KBM-7 (cell line): ENCODE results near the gene MINDY3.
"Not testable (repeated sequence)": the region's sequence is repeated elsewhere in the genome, so short reads cannot be mapped to it uniquely, and the experiment has no call there.

Source experiments
- DNase-seq: peaks from one replicate; pipeline ENCODE4 v3.0.0-alpha.2; 2015
- in situ Hi-C: fragments of 300-500 bp; cut with MboI; formaldehyde crosslinking; loops from 2 replicates; pipeline ENCODE4 v1.14.3; 2020; ENCODE audit warnings: low sequenced_read_pairs, low pct_unique_long_range_greater_than_20kb, mixed read lengths

The MINDY3 gene

DNA sequence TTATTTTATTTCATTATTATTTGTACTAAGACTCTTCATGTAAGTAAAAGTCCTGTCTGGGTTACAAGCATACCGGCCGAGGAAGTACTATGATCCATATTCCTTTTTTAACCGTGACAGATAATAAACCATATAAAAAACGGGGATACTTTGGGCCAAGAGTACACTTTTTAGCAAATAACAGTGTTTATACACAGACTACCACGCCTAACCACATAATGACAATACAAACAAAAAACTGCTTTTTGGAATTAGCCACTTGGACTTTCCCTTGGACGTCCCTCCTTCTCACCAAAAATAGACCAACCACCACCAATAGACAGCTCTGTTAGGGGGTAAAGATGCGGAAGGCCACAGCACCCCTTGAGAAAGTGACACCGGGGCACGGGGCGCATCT is 800 bp downstream of the MINDY3 start:
- DNase-seq = no peak
- in situ Hi-C loops = no loop called here

DNA sequence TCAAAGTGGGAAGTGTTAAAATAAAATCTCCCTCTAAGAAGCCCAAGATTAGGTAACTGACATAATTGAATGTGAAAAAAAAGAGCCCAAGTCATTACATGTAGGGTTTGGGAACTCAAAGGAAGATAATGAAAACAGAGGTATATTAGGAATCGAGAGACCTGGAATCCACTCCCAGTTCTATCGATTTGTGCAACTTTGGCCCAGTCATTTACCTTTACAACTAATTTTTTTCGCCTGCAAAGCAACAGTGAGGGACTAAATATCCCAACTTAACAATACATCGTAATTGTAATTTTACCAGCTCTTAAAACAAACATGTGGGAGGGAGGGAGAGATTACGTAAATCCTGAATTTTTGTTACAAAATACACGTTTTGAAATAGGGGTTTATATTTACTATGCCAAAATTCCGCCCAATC is 1.4 kb downstream of the MINDY3 start:
- in situ Hi-C loops = no loop called here

DNA sequence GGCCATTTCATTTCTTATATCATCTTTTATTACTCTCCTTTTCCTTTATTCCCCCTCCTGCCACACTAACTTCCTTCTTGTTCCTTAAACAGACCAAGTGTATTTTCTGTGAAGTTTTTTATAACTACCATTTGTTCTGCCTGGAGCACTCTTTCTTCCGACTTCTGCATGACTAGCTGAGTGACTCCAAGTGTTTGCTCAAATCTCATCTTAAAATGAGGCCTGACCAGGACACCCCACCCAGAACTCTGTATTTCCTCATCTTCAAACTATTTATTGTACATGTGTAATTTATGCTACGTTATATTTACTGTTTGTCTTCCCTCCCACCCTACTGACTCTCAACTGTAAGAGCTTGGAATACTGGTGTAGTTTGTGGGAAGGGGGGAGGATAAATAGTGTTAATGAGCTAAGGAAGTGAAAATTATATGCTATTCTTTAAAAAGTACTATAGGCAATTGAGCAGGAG is 3.2 kb downstream of the MINDY3 start:
- DNase-seq = no peak
- in situ Hi-C loops = no loop called here

More for the DNA sequence above, 1.4 kb downstream of the MINDY3 start:
- no peak for DNase-seq

GRCh38 chr10:15856328-15857015 is 3.8 kb downstream of the MINDY3 start:
- in situ Hi-C loops = no loop called here
- DNase-seq = peak; percentile 39

GRCh38 chr10:15853800-15854199 is 6.5 kb downstream of the MINDY3 start:
- no peak for DNase-seq
- in situ Hi-C loops = no loop called here

DNA sequence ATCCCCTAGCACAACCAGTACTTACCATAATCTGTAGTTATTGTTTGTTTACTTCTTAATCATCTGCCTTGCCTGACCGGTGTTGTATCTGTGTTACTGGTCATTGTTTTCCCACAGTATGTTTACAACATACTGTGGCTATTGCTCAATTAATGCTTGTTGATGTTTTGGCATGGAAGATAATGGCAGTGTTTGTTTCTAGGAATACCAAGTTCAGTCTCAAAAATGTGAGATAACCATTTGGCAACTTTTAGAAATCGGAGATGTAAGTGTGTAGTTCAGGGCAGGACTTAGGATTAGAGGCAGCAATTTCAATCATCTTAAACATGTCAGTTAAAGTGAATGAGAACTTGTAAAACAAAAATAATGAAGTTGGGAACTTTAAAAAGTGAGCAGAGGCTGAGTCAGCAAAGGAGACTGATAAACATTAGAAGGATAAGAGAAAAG is 8.2 kb downstream of the MINDY3 start:
- in situ Hi-C loops = no loop called here

DNA sequence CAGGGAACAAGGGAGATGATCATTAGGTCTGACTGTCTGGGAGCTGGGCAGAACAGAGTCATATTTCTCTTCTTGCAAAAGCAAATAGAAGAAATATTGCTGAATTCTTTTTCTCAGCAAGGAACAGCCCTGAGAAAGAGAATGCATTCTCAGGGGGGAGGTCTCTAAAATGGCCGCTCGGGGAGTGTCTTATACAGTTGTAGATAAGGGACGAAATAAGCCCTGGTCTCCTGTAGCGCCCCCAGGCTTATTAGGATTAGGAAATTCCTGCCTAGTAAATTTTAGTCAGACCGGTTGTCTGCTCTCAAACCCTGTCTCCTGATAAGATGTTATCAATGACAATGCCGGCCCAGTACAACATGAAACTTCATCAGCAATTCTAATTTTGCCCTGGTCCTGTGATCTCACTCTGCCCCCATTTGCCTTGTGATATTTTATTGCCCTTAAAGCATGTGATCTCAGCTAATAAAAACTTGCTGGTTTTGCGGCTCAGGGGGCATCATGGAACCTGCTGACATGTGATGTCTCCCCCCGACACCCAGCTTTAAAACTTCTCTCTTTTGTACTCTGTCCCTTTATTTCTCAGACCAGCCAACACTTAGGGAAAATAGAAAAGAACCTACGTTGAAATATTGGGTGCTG is 9.8 kb downstream of the MINDY3 start:
- in situ Hi-C loops = not testable (repeated sequence)

More for the DNA sequence above, 8.2 kb downstream of the MINDY3 start:
- no peak for DNase-seq

GRCh38 chr10:15849316-15849715 is 11.0 kb downstream of the MINDY3 start:
- DNase-seq = no peak
- in situ Hi-C loops = no loop called here

More for the DNA sequence above, 9.8 kb downstream of the MINDY3 start:
- DNase-seq = not testable (repeated sequence)

GRCh38 chr10:15847481-15847880 is 12.8 kb downstream of the MINDY3 start:
- in situ Hi-C loops = no loop called here

GRCh38 chr10:15844517-15844916 is 15.8 kb downstream of the MINDY3 start:
- in situ Hi-C loops = no loop called here
- no peak for DNase-seq

More at GRCh38 chr10:15847481-15847880, 12.8 kb downstream of the MINDY3 start:
- no peak for DNase-seq

- peak; percentile 27 for DNase-seq
- in situ Hi-C loops = no loop called here
Observed at GRCh38 chr10:15843695-15844094, 16.6 kb downstream of the MINDY3 start.

GRCh38 chr10:15842556-15843169 is 17.6 kb downstream of the MINDY3 start:
- in situ Hi-C loops = no loop called here
- peak; percentile 48 for DNase-seq

DNA sequence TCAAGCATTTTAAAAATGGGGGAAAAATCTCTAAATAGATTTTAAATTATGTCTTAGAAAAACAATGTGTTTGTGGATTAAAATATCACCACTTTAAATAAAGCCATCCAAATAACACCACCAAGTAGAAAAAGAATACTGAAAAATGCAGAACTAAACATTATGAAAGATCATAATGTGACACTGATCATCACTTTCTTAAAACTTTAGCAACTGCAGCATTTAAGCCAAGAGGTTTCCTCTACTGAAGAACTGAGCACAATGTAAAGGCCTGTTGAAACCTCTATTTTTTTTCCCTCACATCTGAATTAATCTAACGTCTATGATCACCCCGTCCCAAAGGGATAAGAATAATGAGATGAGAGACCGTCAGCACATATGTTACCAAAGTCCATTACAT is 18.6 kb downstream of the MINDY3 start:
- in situ Hi-C loops = no loop called here
- DNase-seq = no peak

DNA sequence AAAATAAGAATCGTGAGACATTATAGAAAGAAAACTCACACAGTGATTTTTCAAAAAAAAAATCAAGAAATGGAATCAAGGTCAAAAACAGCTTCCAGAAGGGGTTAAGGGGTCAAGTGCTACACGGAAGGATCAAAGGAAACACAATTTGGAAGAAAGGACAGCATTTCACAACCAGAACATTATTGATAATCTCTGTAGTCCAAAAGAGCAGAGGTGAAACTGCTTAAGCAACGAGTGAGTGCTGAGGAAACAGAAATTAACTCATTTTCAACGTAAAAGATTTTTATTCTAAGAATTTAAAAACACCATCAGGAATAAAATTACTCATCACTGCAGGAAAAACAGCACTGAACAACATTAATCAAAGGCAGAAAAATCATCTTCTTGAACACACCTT is 23.5 kb downstream of the MINDY3 start:
- in situ Hi-C loops = no loop called here
- no peak for DNase-seq

- in situ Hi-C loops = no loop called here
Observed at GRCh38 chr10:15829495-15829894, 30.8 kb downstream of the MINDY3 start.

DNA sequence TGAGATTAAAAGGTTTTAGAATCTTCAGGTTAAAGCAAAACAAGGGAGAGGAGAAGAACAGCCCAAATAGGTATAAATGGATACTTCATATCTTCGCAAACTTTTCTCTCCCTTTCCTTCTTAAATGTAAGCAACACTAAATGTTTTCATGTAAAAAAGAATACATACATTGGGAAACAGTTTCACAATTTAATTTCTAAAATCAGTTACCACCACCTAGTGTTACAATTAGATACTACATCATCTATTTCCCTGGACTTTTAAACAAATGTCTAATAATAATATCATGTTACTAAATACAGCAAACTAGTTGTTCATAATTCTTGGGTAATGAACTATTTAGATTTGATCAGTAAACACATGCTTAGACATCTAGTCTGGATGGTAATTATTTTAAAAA is 35.8 kb downstream of the MINDY3 start:
- in situ Hi-C loops = no loop called here
- DNase-seq = peak; percentile 29

More at GRCh38 chr10:15829495-15829894, 30.8 kb downstream of the MINDY3 start:
- no peak for DNase-seq

- no peak for DNase-seq
- in situ Hi-C loops = no loop called here
Observed at GRCh38 chr10:15822131-15822530, 38.2 kb downstream of the MINDY3 start.

GRCh38 chr10:15821046-15821683 is 39.1 kb downstream of the MINDY3 start:
- in situ Hi-C loops = no loop called here
- peak; percentile 9 for DNase-seq

DNA sequence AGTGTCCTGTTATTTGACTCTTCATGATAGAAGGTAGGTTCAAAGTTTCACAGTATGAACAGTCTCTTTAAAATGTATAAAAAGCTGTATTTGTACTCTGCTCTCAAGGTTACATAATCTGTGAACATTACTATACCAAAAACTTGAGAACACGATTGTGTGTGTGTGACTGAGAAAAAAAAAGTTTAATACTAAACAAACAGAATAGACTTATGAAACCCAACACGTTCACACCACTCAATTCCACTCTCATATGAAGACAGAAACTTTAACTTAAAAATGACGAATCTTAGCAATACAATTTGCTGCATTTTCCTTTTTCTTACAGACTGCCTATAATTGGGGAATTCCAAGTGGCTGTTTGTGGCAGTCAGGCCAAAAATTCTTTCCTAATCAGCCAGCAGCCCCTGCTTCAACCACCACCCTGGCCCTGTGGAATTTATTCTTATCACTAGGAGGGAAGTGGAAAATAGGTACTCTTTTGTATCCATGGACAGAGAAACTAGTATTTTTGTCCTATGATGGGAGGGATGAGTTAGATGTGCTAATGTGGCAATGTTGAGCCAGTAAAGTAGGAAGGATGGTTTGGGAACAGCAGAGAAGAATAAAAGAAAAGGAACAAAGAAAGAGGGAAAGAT is 42.8 kb downstream of the MINDY3 start:
- in situ Hi-C loops = no loop called here
- no peak for DNase-seq
